Spinal cord (tissue), 10 donors: ENCODE results near the gene DMBT1. TPM values are rescaled to one million over a fixed set of nuclear protein-coding genes. Genes with fewer than 3 reads are reported as not detected.

Experiments used
- DNase-seq, 6 donors: peaks; one replicate each; pipeline versions ENCODE4 v3.0.0 to v3.0.0-alpha.2; 2013 to 2015; ENCODE audit warnings: low spot score in 6 of 6, low read depth in 4 of 6
- H3K27ac ChIP-seq: one replicate; pipeline ENCODE4 v1.5.1; 2013; ENCODE audit warnings: low read depth, low read length, control low read depth
- H3K27me3 ChIP-seq: one replicate; pipeline ENCODE4 v1.6.1; 2013; ENCODE audit warnings: low read length; ENCODE audit not compliant: control insufficient read depth, insufficient read depth
- H3K36me3 ChIP-seq: one replicate; pipeline ENCODE4 v1.6.1; 2013; ENCODE audit warnings: low read length; ENCODE audit not compliant: control insufficient read depth, insufficient read depth
- H3K4me1 ChIP-seq: one replicate; pipeline ENCODE4 v1.6.1; 2013; ENCODE audit warnings: low read length; ENCODE audit not compliant: control insufficient read depth, insufficient read depth
- H3K4me3 ChIP-seq: one replicate; pipeline ENCODE4 v1.5.1; 2013; ENCODE audit warnings: low read depth, low read length, control low read depth
- H3K9me3 ChIP-seq: one replicate; pipeline ENCODE4 v1.6.1; 2013; ENCODE audit warnings: low read length; ENCODE audit not compliant: control insufficient read depth, insufficient read depth
- WGBS: methylation state at CpG from one replicate; pipeline ENCODE4 v1.1.5; 2013; ENCODE audit warnings: missing lambda C conversion rate; ENCODE audit not compliant: insufficient coverage; 5-methylcytosine and 5-hydroxymethylcytosine counted together
- polyA plus RNA-seq, 2 donors: library from polyadenylated mRNA; unstranded; fragments of 120-200 nt; gene quantifications; one replicate each; pipeline ENCODE4 v1.2.1, GENCODE V29; 2013; ENCODE audit not compliant: insufficient read length in 2 of 2
- total RNA-seq, 2 donors: library from RNA; depleted of rRNA in 1 of 2; stranded (reverse); fragments of 120-200 nt in 1 of 2; fragments of >200 nt in 1 of 2; gene quantifications; one replicate each; pipeline versions ENCODE4 v1.2.3 to v1.2.4, GENCODE V29; 2013 to 2014
- donor health status: healthy.

Gene DMBT1
- total and polyA plus RNA-seq, 4 donors, result 0.10 to 0.18 (median 0.13) TPM

- DNase-seq, result no peak
- no peaks in the 10 kb centered on the region for H3K27me3 ChIP-seq
- no peak overlapping the region for H3K4me3 ChIP-seq
- no peaks in the 10 kb centered on the region for H3K36me3 ChIP-seq
- no peak overlapping the region for H3K27ac ChIP-seq
- peaks cover 7% of the 10 kb centered on the region for H3K4me1 ChIP-seq
- WGBS, result 69% methylated on average over 4 of the region's 6 CpGs
- H3K9me3 ChIP-seq, result no peaks in the 10 kb centered on the region
Observed at GRCh38 chr10:122659126-122659525, 98.6 kb downstream of the DMBT1 start.

- H3K4me1 ChIP-seq, result peaks cover 7% of the 10 kb centered on the region
- 100% methylated on average over 3 of the region's 7 CpGs for WGBS
Observed at GRCh38 chr10:122659651-122660050, 99.1 kb downstream of the DMBT1 start.

GRCh38 chr10:122660696-122661095 lies 100.1 kb downstream of the DMBT1 start:
- no peaks in the 10 kb centered on the region for H3K36me3 ChIP-seq
- H3K4me3 ChIP-seq, result no peak overlapping the region
- peaks cover 7% of the 10 kb centered on the region for H3K4me1 ChIP-seq
- DNase-seq, result no peak
- no peaks in the 10 kb centered on the region for H3K9me3 ChIP-seq
- no peak overlapping the region for H3K27ac ChIP-seq
- H3K27me3 ChIP-seq, result no peaks in the 10 kb centered on the region
- 73% methylated on average over 4 of the region's 6 CpGs for WGBS

More at GRCh38 chr10:122659651-122660050, 99.1 kb downstream of the DMBT1 start:
- Histone ChIP-seq H3K9me3 (no peaks in the 10 kb centered on the region), H3K27me3 (no peaks in the 10 kb centered on the region), H3K27ac (no peak overlapping the region), H3K4me3 (no peak overlapping the region), H3K36me3 (no peaks in the 10 kb centered on the region)
- no peak for DNase-seq

DNA sequence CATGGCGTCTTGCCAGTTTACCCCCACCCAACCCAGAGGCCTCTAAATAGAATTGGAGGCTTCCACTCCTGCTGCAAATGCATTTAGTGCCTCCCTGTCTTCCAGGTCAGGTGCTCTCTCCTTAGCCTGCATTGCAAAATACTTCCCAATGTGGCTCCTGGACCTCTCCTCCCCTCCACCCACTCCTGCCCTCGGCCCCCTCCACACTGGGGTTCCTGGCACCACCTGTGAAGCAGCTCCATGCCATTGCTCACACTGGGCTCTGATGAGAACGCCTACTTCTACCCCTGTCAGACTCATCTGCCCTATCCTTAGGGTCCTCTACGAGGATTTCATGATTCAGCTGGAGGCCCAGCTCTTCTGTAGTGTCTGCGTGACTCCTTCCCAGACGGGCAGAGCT lies 101.7 kb downstream of the DMBT1 start:
- WGBS, result 89% methylated on average over 6 of the region's 6 CpGs
- Histone ChIP-seq H3K36me3 (no peaks in the 10 kb centered on the region), H3K27me3 (no peaks in the 10 kb centered on the region), H3K4me3 (no peak overlapping the region), H3K9me3 (no peaks in the 10 kb centered on the region), H3K4me1 (peaks cover 3% of the 10 kb centered on the region), H3K27ac (no peak overlapping the region)
- DNase-seq, result no peak

GRCh38 chr10:122663516-122664130 lies 103.1 kb downstream of the DMBT1 start:
- no peak for DNase-seq
- H3K4me3 ChIP-seq, result no peak overlapping the region
- 93% methylated on average over 5 of the region's 5 CpGs for WGBS
- no peak overlapping the region for H3K27ac ChIP-seq
- no peaks in the 10 kb centered on the region for H3K4me1 ChIP-seq
- no peaks in the 10 kb centered on the region for H3K9me3 ChIP-seq
- H3K36me3 ChIP-seq, result no peaks in the 10 kb centered on the region
- no peaks in the 10 kb centered on the region for H3K27me3 ChIP-seq

DNA sequence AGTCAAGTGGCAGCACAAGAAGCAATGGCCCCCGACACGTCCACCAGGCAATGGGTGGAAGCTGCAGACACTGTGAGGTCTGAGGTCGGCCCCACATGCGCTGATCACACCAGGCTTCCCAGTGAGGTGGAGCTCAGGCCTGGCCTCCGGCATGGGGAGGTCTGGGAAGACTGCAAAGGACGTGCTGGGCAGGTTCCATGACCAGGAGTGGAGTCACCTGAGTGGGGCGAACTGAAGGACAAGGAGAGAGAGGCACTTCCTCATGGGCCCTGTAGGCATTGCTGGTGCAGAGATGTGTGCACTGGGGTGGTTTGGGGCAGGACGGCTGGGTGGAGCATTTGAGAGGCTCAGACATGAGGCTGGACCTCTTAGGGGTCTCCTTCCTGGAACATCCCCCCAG lies 103.9 kb downstream of the DMBT1 start:
- H3K4me1 ChIP-seq, result no peaks in the 10 kb centered on the region
- no peaks in the 10 kb centered on the region for H3K27me3 ChIP-seq
- no peak overlapping the region for H3K4me3 ChIP-seq
- WGBS, result 90% methylated on average over 8 of the region's 8 CpGs
- no peaks in the 10 kb centered on the region for H3K9me3 ChIP-seq
- no peak overlapping the region for H3K27ac ChIP-seq
- H3K36me3 ChIP-seq, result no peaks in the 10 kb centered on the region
- DNase-seq, result no peak

DNA sequence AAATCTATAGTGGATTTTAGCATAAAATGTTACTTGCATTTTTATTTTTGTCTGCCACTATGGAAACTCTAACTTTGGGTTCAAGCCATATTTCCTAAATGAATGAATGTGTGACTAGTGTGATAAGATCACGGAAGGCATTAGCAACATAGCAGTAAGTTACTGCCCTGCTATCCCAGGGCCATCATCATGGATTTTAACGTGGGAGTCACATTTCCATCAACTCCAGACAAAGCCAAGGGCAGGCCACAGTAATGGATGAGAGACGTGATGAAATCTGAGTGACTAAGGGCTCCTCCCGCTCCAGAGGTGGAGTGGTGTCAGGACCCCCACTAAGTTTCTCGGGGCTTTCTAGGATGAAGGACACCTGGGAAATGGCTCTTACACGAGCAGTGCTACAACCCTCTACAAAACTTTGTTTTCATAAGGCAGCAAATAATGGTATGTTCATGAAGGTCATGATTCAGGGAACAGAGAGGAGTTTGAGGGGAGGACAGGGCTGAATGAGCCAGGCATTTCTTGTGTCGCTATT lies 104.8 kb downstream of the DMBT1 start:
- no peak overlapping the region for H3K4me3 ChIP-seq
- no peaks in the 10 kb centered on the region for H3K9me3 ChIP-seq
- no peaks in the 10 kb centered on the region for H3K27me3 ChIP-seq
- no peaks in the 10 kb centered on the region for H3K4me1 ChIP-seq
- no peak overlapping the region for H3K27ac ChIP-seq
- DNase-seq, result no peak
- H3K36me3 ChIP-seq, result no peaks in the 10 kb centered on the region
- WGBS, result 78% methylated on average over 3 of the region's 7 CpGs

DNA sequence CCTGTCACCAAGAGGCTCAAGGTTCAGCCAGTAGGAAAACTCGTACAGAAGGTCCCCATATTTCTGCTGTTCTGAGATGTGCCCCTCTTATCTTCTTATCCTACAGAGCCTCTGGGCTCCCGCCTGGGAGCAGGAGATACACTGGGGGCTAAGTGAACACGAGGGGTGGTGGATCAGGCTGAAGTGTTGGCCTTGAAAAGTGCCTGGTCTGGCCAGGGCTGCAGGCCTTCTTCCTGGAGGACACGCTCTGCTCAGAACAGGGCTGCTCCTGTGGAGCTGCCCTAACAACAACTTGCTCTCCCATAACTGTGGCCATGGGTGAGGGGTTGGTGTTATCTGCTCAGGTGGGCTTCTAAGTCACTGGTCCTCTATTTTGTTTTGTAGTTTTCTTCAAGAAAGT lies 105.4 kb downstream of the DMBT1 start:
- H3K4me3 ChIP-seq, result no peak overlapping the region
- no peaks in the 10 kb centered on the region for H3K9me3 ChIP-seq
- WGBS, result 79% methylated on average over 2 of the region's 4 CpGs
- H3K4me1 ChIP-seq, result no peaks in the 10 kb centered on the region
- no peak for DNase-seq
- no peaks in the 10 kb centered on the region for H3K27me3 ChIP-seq
- H3K36me3 ChIP-seq, result no peaks in the 10 kb centered on the region
- no peak overlapping the region for H3K27ac ChIP-seq

- no peak for DNase-seq
- Histone ChIP-seq H3K36me3 (no peaks in the 10 kb centered on the region), H3K4me3 (no peak overlapping the region), H3K9me3 (no peaks in the 10 kb centered on the region), H3K4me1 (peaks cover 6% of the 10 kb centered on the region), H3K27ac (no peak overlapping the region), H3K27me3 (no peaks in the 10 kb centered on the region)
- WGBS, result no CpG with 5 or more reads among the region's 2 CpGs
Observed at GRCh38 chr10:122669045-122669444, 108.5 kb downstream of the DMBT1 start.

GRCh38 chr10:122669842-122670241 lies 109.3 kb downstream of the DMBT1 start:
- H3K4me3 ChIP-seq, result no peak overlapping the region
- no peaks in the 10 kb centered on the region for H3K27me3 ChIP-seq
- H3K27ac ChIP-seq, result no peak overlapping the region
- no peaks in the 10 kb centered on the region for H3K9me3 ChIP-seq
- H3K36me3 ChIP-seq, result no peaks in the 10 kb centered on the region
- H3K4me1 ChIP-seq, result peaks cover 6% of the 10 kb centered on the region
- DNase-seq, result no peak
- WGBS, result 70% methylated on average over 2 of the region's 2 CpGs
